K562 (cell line): ENCODE measurements around the gene KPNB1. TPM values are rescaled to one million over a fixed set of nuclear protein-coding genes. Genes with fewer than 3 reads are reported as not detected.

ENCODE experiments used
- ATAC-seq: fragments of 200-7000 bp; cut with Tn5 transposase; 3 replicates; pipeline ENCODE4 v1.9.1; 2020; ENCODE audit warnings: moderate library complexity
- BruUV-seq: library from RNA; stranded (reverse); fragments of 400-500 nt; replicated peaks from 2 replicates; lab custom pipeline; 2021; lab: Mats Ljungman, UMichigan
- CTCF ChIA-PET: fragments of 300-600 bp; formaldehyde crosslinking; extraction: SDS; loops from one replicate; lab custom pipeline; 2021; ENCODE audit warnings: low intra/inter-chr PET ratio; lab: Yijun Ruan, JAX
- POLR2A ChIA-PET: fragments of 300-600, 350-650 bp; sonication (Branson Sonifier 250); formaldehyde crosslinking; extraction: SDS; loops from one replicate; lab custom pipeline; 2021; ENCODE audit warnings: antibody characterized with exemption, inconsistent platforms; lab: Yijun Ruan, JAX
- DNase-seq, 4 experiments: peaks; one replicate each; pipeline versions ENCODE4 v3.0.0 to v3.0.0-alpha.2; 2011 to 2018; ENCODE audit warnings: low spot score in 3 of 4, mixed read lengths in 3 of 4; ENCODE audit errors: extremely low read depth in 1 of 4
- FAIRE-seq: peaks from 2 replicates; lab custom pipeline; 2011; peaks lifted over from hg19 to GRCh38; lab: Jason Lieb, UNC
- H2AFZ ChIP-seq: 2 replicates; pipeline ENCODE4 v1.6.0; 2011; ENCODE audit warnings: low read depth, low read length, control low read depth, inconsistent platforms
- H3K27ac ChIP-seq: fragments of 200-600 bp; 3 replicates; pipeline ENCODE4 v1.8.0; 2011; ENCODE audit warnings: low read depth, mild to moderate bottlenecking, control low read depth, inconsistent platforms, low read length, moderate library complexity, mixed read lengths; ENCODE audit errors: extremely low read depth
- H3K27me3 ChIP-seq, 2 experiments: fragments of 300-600 bp in 1 of 2; 2 replicates in 1 of 2; 3 replicates in 1 of 2; pipeline versions ENCODE4 v1.6.0 to v1.8.0; 2011; ENCODE audit warnings: inconsistent platforms in 2 of 2, low read length in 2 of 2, mild to moderate bottlenecking in 1 of 2, mixed read lengths in 1 of 2, moderate library complexity in 1 of 2; ENCODE audit not compliant: control insufficient read depth in 2 of 2, insufficient read depth in 2 of 2
- H3K36me3 ChIP-seq: fragments of 300-600 bp; 3 replicates; pipeline ENCODE4 v1.8.0; 2011; ENCODE audit warnings: mild to moderate bottlenecking, low read length, inconsistent platforms; ENCODE audit not compliant: control insufficient read depth, insufficient read depth
- H3K4me1 ChIP-seq, 2 experiments: fragments of 200-600 bp in 1 of 2; replicated peaks in 1 of 2; 2 replicates in 1 of 2; 3 replicates in 1 of 2; pipeline versions ENCODE4 v1.5.1 to v1.8.0; 2011; ENCODE audit warnings: inconsistent platforms in 2 of 2, low read length in 2 of 2, mild to moderate bottlenecking in 1 of 2, mixed read lengths in 1 of 2, moderate library complexity in 1 of 2; ENCODE audit not compliant: control insufficient read depth in 2 of 2, insufficient read depth in 2 of 2
- H3K4me2 ChIP-seq: 2 replicates; pipeline ENCODE4 v1.6.1; 2011; ENCODE audit warnings: low read length, control low read depth, inconsistent platforms, mixed read lengths; ENCODE audit not compliant: insufficient read depth
- H3K4me3 ChIP-seq: fragments of 200-600 bp; sonication (generic), shearing (Covaris generic); 2 replicates; pipeline ENCODE4 v1.5.1; 2016; ENCODE audit warnings: control low read depth, inconsistent platforms
- H3K79me2 ChIP-seq: fragments of 200-600 bp; 3 replicates; pipeline ENCODE4 v1.8.0; 2011; ENCODE audit warnings: low read length, inconsistent platforms; ENCODE audit not compliant: control insufficient read depth, insufficient read depth
- H3K9ac ChIP-seq, 2 experiments: 2 replicates each; pipeline versions ENCODE4 v1.6.0 to v1.6.1; 2011; ENCODE audit warnings: low read depth in 2 of 2, low read length in 2 of 2, control low read depth in 1 of 2, inconsistent platforms in 1 of 2, mild to moderate bottlenecking in 1 of 2, mixed read lengths in 1 of 2; ENCODE audit not compliant: insufficient read depth in 1 of 2
- H3K9me1 ChIP-seq: one replicate; pipeline ENCODE4 v1.6.0; 2011; ENCODE audit warnings: inconsistent platforms, mild to moderate bottlenecking, low read length, moderate library complexity; ENCODE audit not compliant: control insufficient read depth, insufficient read depth
- H3K9me3 ChIP-seq: replicated peaks from 2 replicates; pipeline ENCODE4 v1.5.1; 2011; ENCODE audit warnings: low read depth, low read length, inconsistent platforms; ENCODE audit not compliant: control insufficient read depth, insufficient read depth
- H4K20me1 ChIP-seq: replicated peaks from 2 replicates; pipeline ENCODE4 v1.6.1; 2011; ENCODE audit warnings: low read length, inconsistent platforms, mixed read lengths; ENCODE audit not compliant: control insufficient read depth, insufficient read depth
- HDAC1 ChIP-seq, 2 experiments: fragments of 450-650 bp; IDR thresholded peaks; 2 replicates each; pipeline ENCODE4 v1.6.1; 2016 to 2017; ENCODE audit warnings: inconsistent platforms in 1 of 2, mild to moderate bottlenecking in 1 of 2, moderate library complexity in 1 of 2
- HDAC6 ChIP-seq: IDR thresholded peaks from 2 replicates; pipeline ENCODE4 v1.6.1; 2012; ENCODE audit warnings: low read depth, mild to moderate bottlenecking, control low read depth, inconsistent platforms, low read length, moderate library complexity
- SRSF7 ChIP-seq: fragments of 200-400 bp; formaldehyde crosslinking; optimal IDR thresholded peaks from 2 replicates; pipeline ENCODE3; 2017; ENCODE audit warnings: mild to moderate bottlenecking, low read depth, low read length
- XRCC3 ChIP-seq: fragments of 450-650 bp; IDR thresholded peaks from 2 replicates; pipeline ENCODE4 v1.6.1; 2017; ENCODE audit warnings: mild to moderate bottlenecking, moderate library complexity
- WGBS: fragments of 100-300 bp; shearing (Covaris generic); methylation state at CpG from one replicate; pipeline ENCODE4 v1.1.6; 2016; ENCODE audit warnings: low coverage, mixed read lengths; ENCODE audit not compliant: insufficient coverage; ENCODE audit errors: missing lambda C conversion rate; 5-methylcytosine and 5-hydroxymethylcytosine counted together
- in situ Hi-C: fragments of 300-500 bp; cut with MboI; formaldehyde crosslinking; loops from 4 replicates; pipeline ENCODE4 v1.15.0; 2018; ENCODE audit warnings: inconsistent platforms, mixed read lengths
- intact Hi-C: fragments of 100-400 bp; cut with micrococcal nuclease; formaldehyde crosslinking; loops from 2 replicates; pipeline ENCODE4 v1.14.2; 2022
- polyA plus RNA-seq, 8 experiments: library from polyadenylated mRNA; depleted of rRNA in 4 of 8; stranded (reverse) in 5 of 8; unstranded in 3 of 8; fragments of >200 nt; fragmentation: Nextera tagmentation in 2 of 8; fragmentation: Illumina TruSeq in 1 of 8; extraction: Ambion mirVana in 2 of 8; extraction: Trizol in 1 of 8; gene quantifications; 2 replicates each; pipeline versions ENCODE4 v1.2.1 to v1.2.3, GENCODE V29; 2011 to 2014; ENCODE audit warnings: inconsistent platforms in 1 of 8, missing spikeins in 1 of 8
- total RNA-seq, 7 experiments: library from RNA; depleted of rRNA in 6 of 7; stranded (reverse); fragments of >200 nt in 6 of 7; fragmentation: Illumina TruSeq in 2 of 7; extraction: Trizol in 2 of 7; gene quantifications; 2 replicates each; pipeline versions ENCODE4 v1.2.1 to v1.2.3, GENCODE V29; 2011 to 2021; ENCODE audit warnings: low replicate concordance in 1 of 7
- TF ChIP-seq, protein P1 (sequence below): IDR thresholded peaks from 2 replicates; pipeline ENCODE4 v1.6.1; 2012; ENCODE audit warnings: low read depth, low read length, improper control_type of control experiment, borderline replicate concordance

KPNB1 gene
- total and polyA plus RNA-seq, 9 of the 15 experiments (the other 6 are each of a cell fraction or from before 2014, with no cell fraction given) = 154 to 622 (median 354) TPM

DNA sequence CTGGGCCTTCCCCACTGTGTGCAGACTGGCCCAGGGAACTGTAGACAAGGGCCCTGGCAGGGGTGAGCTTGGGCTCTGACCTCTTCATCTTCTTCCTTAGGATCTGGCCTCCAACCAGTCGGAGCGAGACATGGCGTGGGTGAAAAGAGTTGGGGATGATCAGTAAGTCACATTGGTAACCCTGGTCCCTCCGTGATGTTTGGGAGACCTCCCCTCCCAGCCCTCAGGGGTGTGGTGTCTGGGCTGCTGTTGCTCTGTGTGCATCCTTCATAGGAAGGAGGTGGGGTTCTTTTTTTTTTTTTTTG, 49.8 kb downstream of the KPNB1 start (continued):
- no peak for TF ChIP-seq HDAC1 (IDR thresholded peaks at IDR 0.05)
- no peak for TF ChIP-seq HDAC6

DNA sequence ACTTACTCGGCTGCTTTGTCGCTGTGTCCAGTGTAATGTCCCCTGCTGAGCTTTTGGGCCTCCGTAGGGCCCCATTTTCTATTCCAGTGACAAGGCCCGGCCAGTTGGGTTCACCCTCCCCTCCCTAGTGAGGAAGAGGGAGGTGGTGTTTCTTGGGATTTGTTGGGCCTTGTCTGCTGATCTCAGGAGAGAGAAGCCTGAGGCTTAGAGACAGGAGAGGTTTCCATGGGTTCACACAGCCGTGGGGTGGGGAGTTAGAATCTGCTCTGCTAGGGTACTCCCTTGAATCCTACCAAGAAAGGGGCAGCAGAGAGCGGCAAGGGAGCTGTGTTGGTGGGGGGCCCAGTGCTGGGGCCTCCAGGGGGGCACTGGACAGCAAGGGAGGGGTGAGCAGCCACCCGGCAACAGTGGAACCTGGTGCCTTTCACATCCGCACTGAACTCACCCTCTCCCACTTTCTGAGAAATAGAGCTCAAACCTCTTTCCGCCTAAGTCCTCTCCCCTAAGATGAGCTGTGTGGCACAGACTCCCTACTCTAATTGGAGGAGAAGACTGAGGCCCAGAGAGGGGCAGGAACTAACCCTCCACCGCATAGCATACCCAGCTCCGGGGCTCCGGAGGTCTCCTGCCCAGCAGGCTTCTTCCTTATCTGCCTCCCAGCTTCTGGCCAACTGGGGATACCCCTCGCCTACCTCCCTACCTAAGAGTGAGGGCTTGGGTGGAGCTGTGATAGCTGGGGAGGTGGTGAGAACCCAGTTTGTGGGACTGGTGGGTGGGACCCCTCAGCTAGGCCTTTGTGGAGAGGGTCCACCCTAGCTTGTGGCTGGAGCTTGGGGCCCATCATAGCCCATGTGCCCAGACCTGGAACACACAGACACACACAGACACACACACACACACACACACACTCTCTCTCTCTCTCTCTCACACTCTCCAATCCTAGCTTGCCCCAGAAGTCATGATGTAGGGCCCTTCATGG, 51.0 kb downstream of the KPNB1 start:
- Histone ChIP-seq H3K4me1 (peaks cover 13 to 46% of the 10 kb centered on the region in 2 experiments), H3K4me2 (no peak overlapping the region), H3K27ac (no peak overlapping the region), H4K20me1 (no peaks in the 10 kb centered on the region), H3K9me1 (no peaks in the 10 kb centered on the region), H2AFZ (no peak overlapping the region), H3K9ac (peak overlapping the region in 1 of 2 experiments; percentile 20; a peak in 1 of 4 replicates), H3K27me3 (no peaks in the 10 kb centered on the region), H3K36me3 (peaks cover 9% of the 10 kb centered on the region; the same call in 1 of the 3 replicates), H3K9me3 (no peaks in the 10 kb centered on the region), H3K79me2 (no peaks in the 10 kb centered on the region), H3K4me3 (no peak overlapping the region)
- in situ Hi-C loops = no loop called here
- no peak for FAIRE-seq
- no TSS peak for BruUV-seq
- DNase-seq = no peak
- intact Hi-C loops = no loop called here
- TF ChIP-seq XRCC3 (no peak), SRSF7 (no peak)
- TF ChIP-seq, protein P1, sequence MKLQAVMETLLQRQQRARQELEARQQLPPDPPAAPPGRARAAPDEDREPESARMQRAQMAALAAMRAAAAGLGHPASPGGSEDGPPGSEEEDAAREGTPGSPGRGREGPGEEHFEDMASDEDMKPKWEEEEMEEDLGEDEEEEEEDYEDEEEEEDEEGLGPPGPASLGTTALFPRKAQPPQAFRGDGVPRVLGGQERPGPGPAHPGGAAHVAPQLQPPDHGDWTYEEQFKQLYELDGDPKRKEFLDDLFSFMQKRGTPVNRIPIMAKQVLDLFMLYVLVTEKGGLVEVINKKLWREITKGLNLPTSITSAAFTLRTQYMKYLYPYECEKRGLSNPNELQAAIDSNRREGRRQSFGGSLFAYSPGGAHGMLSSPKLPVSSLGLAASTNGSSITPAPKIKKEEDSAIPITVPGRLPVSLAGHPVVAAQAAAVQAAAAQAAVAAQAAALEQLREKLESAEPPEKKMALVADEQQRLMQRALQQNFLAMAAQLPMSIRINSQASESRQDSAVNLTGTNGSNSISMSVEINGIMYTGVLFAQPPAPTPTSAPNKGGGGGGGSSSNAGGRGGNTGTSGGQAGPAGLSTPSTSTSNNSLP = no peak
- 62% methylated on average over 12 of the region's 13 CpGs for WGBS
- ATAC-seq = no peak
- POLR2A ChIA-PET = interaction anchor here (0.7 to 1.4 kb wide), 4 partner anchors 9 to 51 kb away, joined by 3 to 4 read pairs (median 4); partner anchors contain the start of gene KPNB1
- CTCF ChIA-PET = no interaction called here
